ENCODE measurements around the gene SMYD3. TPM values are rescaled to one million over a fixed set of nuclear protein-coding genes. Genes with fewer than 3 reads are reported as not detected.

SMYD3 gene
- total and polyA plus RNA-seq, 10 of the 15 experiments (the other 5 are each of a cell fraction or from before 2014, with no cell fraction given): 18.3 to 54.0 (median 24.8) TPM

GRCh38 chr1:246329900-246330299, 177.2 kb downstream of the SMYD3 start:
- peak; percentile 95 for FAIRE-seq
- WGBS (ENCODE audit: insufficient coverage, insufficient replicate concordance, low lambda C conversion rate, missing lambda C conversion rate): 3% methylated on average over 4 of the region's 4 CpGs
- peak; percentile 91 for DNase-seq (ENCODE audit: low read depth, low spot score)
- ChIA-PET POLR2A (interaction anchor here (0.6 to 1.3 kb wide), 2 partner anchors 23 to 115 kb away, joined by 3 read pairs; no protein-coding TSS in a partner anchor), RAD21 (ENCODE audit: unreplicated experiment) (interaction anchor here (0.7 to 1.1 kb wide), 3 partner anchors 47 to 346 kb away, joined by 3 to 4 read pairs (median 3); no protein-coding TSS in a partner anchor), CTCF (interaction anchor here (1.2 kb wide), 1 partner anchor 11 kb away, joined by 3 read pairs; no protein-coding TSS in a partner anchor), SMC1A (ENCODE audit: uncharacterized antibody, unreplicated experiment) (interaction anchor here (0.7 to 1.0 kb wide), 3 partner anchors 12 to 143 kb away, joined by 3 read pairs; no protein-coding TSS in a partner anchor)
- no peak overlapping the region for H3K4me3 ChIP-seq
- H4K20me1 ChIP-seq (ENCODE audit: control insufficient read depth, insufficient read depth): no peaks in the 10 kb centered on the region
- in situ Hi-C loops (cut with MboI) (no loop called here), intact Hi-C loops (cut with micrococcal nuclease; ENCODE audit: unreplicated experiment) (loop anchor here (2.0 to 10.0 kb wide), 3 partner anchors 35 to 685 kb away; no protein-coding TSS in a partner anchor)
- H3K36me3 ChIP-seq (ENCODE audit: control insufficient read depth in 2 of 2, insufficient read depth in 2 of 2, low read length in 1 of 2): no peaks in the 10 kb centered on the region
- BruUV-seq (replicated peaks): no TSS peak
- H3K9me3 ChIP-seq (replicated peaks; ENCODE audit: control insufficient read depth, insufficient read depth, low read length): peaks cover 3% of the 10 kb centered on the region; the same call in 1 of the 3 replicates
- peak overlapping the region; percentile 26 for H3K4me2 ChIP-seq (ENCODE audit: control insufficient read depth, insufficient read depth)
- no peak overlapping the region for H2AFZ ChIP-seq (ENCODE audit: control insufficient read depth, low read depth, low read length)
- no peaks in the 10 kb centered on the region for H3K27me3 ChIP-seq (replicated peaks in 1 of 2; ENCODE audit: control insufficient read depth in 2 of 2, insufficient read depth in 2 of 2, low read length in 1 of 2)
- H3K4me1 ChIP-seq (ENCODE audit: control insufficient read depth, insufficient read depth, low read length): peaks cover 16% of the 10 kb centered on the region
- no peak overlapping the region for H3K9ac ChIP-seq (ENCODE audit: control insufficient read depth, insufficient read depth, low read length)
- H3K27ac ChIP-seq (ENCODE audit: control insufficient read depth, insufficient read depth): no peak overlapping the region
- peak; percentile 94 for ATAC-seq
- no peaks in the 10 kb centered on the region for H3K79me2 ChIP-seq (ENCODE audit: control insufficient read depth, insufficient read depth, low read length)
- no peak for TF ChIP-seq PAX8 (IDR thresholded peaks at IDR 0.05)
- TF ChIP-seq YBX1 (IDR thresholded peaks at IDR 0.05): no peak
- TF ChIP-seq RFX5 (IDR thresholded peaks at IDR 0.05; ENCODE audit: low read depth, low read length): no peak
- TF ChIP-seq KAT2A (conservative IDR thresholded peaks at IDR 0.05; ENCODE audit: control insufficient read depth, low read depth, low read length): no peak
- TF ChIP-seq CREB1 (IDR thresholded peaks at IDR 0.05; ENCODE audit: low read depth): peak; percentile 81
- TF ChIP-seq NKRF (conservative IDR thresholded peaks at IDR 0.05): no peak
- TF ChIP-seq CTCF (IDR thresholded peaks at IDR 0.05 in 2 of 3, conservative IDR thresholded peaks at IDR 0.05 in 1 of 3; ENCODE audit: control insufficient read depth in 2 of 3, extremely low read depth in 1 of 3, insufficient read depth in 1 of 3, low read depth in 3 of 3, low read length in 3 of 3): peak in 2 of 3 experiments; percentile 6 to 15; a peak in 2 of 6 replicates
- TF ChIP-seq POU2F2 (IDR thresholded peaks at IDR 0.05; ENCODE audit: borderline replicate concordance, low read depth, low read length): no peak
- TF ChIP-seq REST (IDR thresholded peaks at IDR 0.05; ENCODE audit: low read depth, low read length): no peak
- TF ChIP-seq ZNF207 (IDR thresholded peaks at IDR 0.05; ENCODE audit: borderline replicate concordance): no peak
- no peak for TF ChIP-seq MYC (IDR thresholded peaks at IDR 0.05; ENCODE audit: insufficient read depth, insufficient read length, insufficient replicate concordance, low read length, severe bottlenecking)
- no peak for TF ChIP-seq ZNF384 (IDR thresholded peaks at IDR 0.05; ENCODE audit: borderline replicate concordance, low read depth, low read length)
- peak; percentile 81 for TF ChIP-seq CREM (IDR thresholded peaks at IDR 0.05; ENCODE audit: low read depth)
